ENCODE measurements around the gene CPEB3. TPM values are rescaled to one million over a fixed set of nuclear protein-coding genes. Genes with fewer than 3 reads are reported as not detected.
A peak's percentile ranks its signal among the peaks of the same experiment; 100 is the strongest.

The CPEB3 gene
- total RNA-seq, 1 donor from 2014 or later, result 8.8 TPM

- intact Hi-C loops (cut with DNase I), result no loop called here
- H3K4me3 ChIP-seq, result no peak overlapping the region
- H3K27ac ChIP-seq, result no peak overlapping the region
- no peaks in the 10 kb centered on the region for H3K27me3 ChIP-seq
- TF ChIP-seq POLR2AphosphoS5 (IDR thresholded peaks at IDR 0.05; ENCODE audit: insufficient read depth in 1 of 2, low read depth in 1 of 2), result no peak
- no peak for TF ChIP-seq POLR2A (IDR thresholded peaks at IDR 0.05)
- TF ChIP-seq CTCF (IDR thresholded peaks at IDR 0.05), result no peak
- H3K9me3 ChIP-seq, result no peaks in the 10 kb centered on the region
- DNase-seq (ENCODE audit: extremely low spot score in 2 of 2), result no peak
- H3K4me1 ChIP-seq, result no peaks in the 10 kb centered on the region
- H3K36me3 ChIP-seq, result no peaks in the 10 kb centered on the region
Observed at GRCh38 chr10:92091965-92092364, 198.9 kb downstream of the CPEB3 start.

- Histone ChIP-seq H3K27ac (no peak overlapping the region), H3K36me3 (no peaks in the 10 kb centered on the region), H3K27me3 (no peaks in the 10 kb centered on the region), H3K4me3 (no peak overlapping the region), H3K9me3 (no peaks in the 10 kb centered on the region), H3K4me1 (no peaks in the 10 kb centered on the region)
- intact Hi-C loops (cut with DNase I), result loop anchor here (5.0 kb wide), 1 partner anchor 344 kb away; no protein-coding TSS in a partner anchor
- TF ChIP-seq POLR2A (IDR thresholded peaks at IDR 0.05) (no peak), CTCF (IDR thresholded peaks at IDR 0.05) (peak; percentile 56 to 68 (median 65))
- DNase-seq (ENCODE audit: extremely low spot score in 2 of 2), result no peak
Observed at GRCh38 chr10:92087750-92088395, 203.0 kb downstream of the CPEB3 start.

DNA sequence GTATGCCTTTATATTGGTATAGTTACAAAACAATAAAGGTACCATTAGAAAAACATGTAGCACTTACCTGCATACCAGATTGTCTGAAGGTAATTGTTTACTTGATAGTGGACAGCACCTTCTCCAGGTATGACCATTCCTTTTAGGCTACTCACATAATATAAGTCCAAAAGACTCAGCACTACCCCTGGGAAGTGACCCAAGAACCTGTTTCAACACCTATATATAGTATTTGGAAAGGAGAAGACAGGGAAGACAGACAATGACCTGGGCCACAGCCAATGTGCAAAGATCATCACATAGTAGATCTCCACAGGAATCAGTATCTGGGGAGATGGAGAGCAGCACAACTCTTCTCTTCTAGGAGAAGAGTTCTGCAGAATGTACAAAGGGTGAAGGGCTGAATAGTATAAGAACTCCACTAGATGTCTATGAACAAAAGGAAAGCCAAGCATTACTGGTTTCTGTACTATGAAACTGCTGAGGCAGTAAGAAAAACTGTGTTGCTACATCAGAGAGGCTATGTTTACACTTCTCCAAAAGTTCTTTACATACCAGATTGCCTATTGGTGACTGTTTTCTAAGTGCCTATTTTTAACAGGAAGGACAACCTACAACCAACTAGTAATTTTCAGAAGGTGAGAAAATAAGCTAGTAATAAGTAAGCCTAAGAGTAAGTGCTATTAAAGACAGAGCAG lies 208.1 kb downstream of the CPEB3 start:
- Histone ChIP-seq H3K36me3 (peaks cover 0 to 12% of the 10 kb centered on the region in 2 donors), H3K4me3 (no peak overlapping the region), H3K9me3 (no peaks in the 10 kb centered on the region), H3K4me1 (no peaks in the 10 kb centered on the region), H3K27me3 (no peaks in the 10 kb centered on the region), H3K27ac (no peak overlapping the region)
- TF ChIP-seq POLR2AphosphoS5 (IDR thresholded peaks at IDR 0.05; ENCODE audit: insufficient read depth in 1 of 2, low read depth in 1 of 2), result no peak
- no peak for TF ChIP-seq CTCF (IDR thresholded peaks at IDR 0.05)
- TF ChIP-seq POLR2A (IDR thresholded peaks at IDR 0.05), result no peak
- DNase-seq (ENCODE audit: extremely low spot score in 2 of 2), result no peak
- intact Hi-C loops (cut with DNase I), result no loop called here

GRCh38 chr10:92081641-92082040 lies 209.2 kb downstream of the CPEB3 start:
- no peak overlapping the region for H3K4me3 ChIP-seq
- DNase-seq (ENCODE audit: extremely low spot score in 2 of 2), result no peak
- H3K4me1 ChIP-seq, result no peaks in the 10 kb centered on the region

More at GRCh38 chr10:92081641-92082040, 209.2 kb downstream of the CPEB3 start:
- no peak for TF ChIP-seq POLR2A (IDR thresholded peaks at IDR 0.05)
- TF ChIP-seq CTCF (IDR thresholded peaks at IDR 0.05), result no peak
- TF ChIP-seq POLR2AphosphoS5 (IDR thresholded peaks at IDR 0.05; ENCODE audit: insufficient read depth in 1 of 2, low read depth in 1 of 2), result no peak
- Histone ChIP-seq H3K9me3 (no peaks in the 10 kb centered on the region), H3K36me3 (peaks cover 0 to 12% of the 10 kb centered on the region in 2 donors), H3K27me3 (no peaks in the 10 kb centered on the region), H3K27ac (no peak overlapping the region)
- intact Hi-C loops (cut with DNase I), result no loop called here

Measured in vagina (tissue), 2 donors.